ENCODE measurements around the gene SLC16A3. TPM values are rescaled to one million over a fixed set of nuclear protein-coding genes. Genes with fewer than 3 reads are reported as not detected.

The SLC16A3 gene
- total and polyA plus RNA-seq, 2 donors from 2014 or later: 28.8 to 85.7 TPM

- H3K36me3 ChIP-seq (ENCODE audit: control insufficient read depth in 2 of 3, insufficient read depth in 3 of 3, low read length in 3 of 3): no peaks in the 10 kb centered on the region
- no peak for TF ChIP-seq CTCF (IDR thresholded peaks at IDR 0.05; ENCODE audit: borderline replicate concordance, extremely low read depth, insufficient read depth)
- no peak overlapping the region for H3K4me3 ChIP-seq (ENCODE audit: low read length in 3 of 3)
- H3K9me3 ChIP-seq (ENCODE audit: control insufficient read depth in 2 of 3, insufficient read depth in 1 of 3, low read length in 3 of 3): no peaks in the 10 kb centered on the region
- peaks cover 0 to 36% (median 35%) of the 10 kb centered on the region in 3 donors for H3K4me1 ChIP-seq (ENCODE audit: control insufficient read depth in 2 of 3, insufficient read depth in 2 of 3, low read depth in 1 of 3, low read length in 3 of 3)
- H3K27me3 ChIP-seq (ENCODE audit: control insufficient read depth, insufficient read depth, low read length): no peaks in the 10 kb centered on the region
- H3K27ac ChIP-seq (ENCODE audit: low read depth in 2 of 2, low read length in 2 of 2): no peak overlapping the region
- no peak overlapping the region for H3K9ac ChIP-seq (ENCODE audit: low read length in 3 of 3)
- intact Hi-C loops (cut with DNase I): no loop called here
- DNase-seq: peak in 2 of 5 donors; percentile 39 to 63
- no peak for FAIRE-seq
Observed at GRCh38 chr17:82285141-82285540, 56.3 kb downstream of the SLC16A3 start.

GRCh38 chr17:82287013-82287867, 58.4 kb downstream of the SLC16A3 start:
- no peaks in the 10 kb centered on the region for H3K36me3 ChIP-seq (ENCODE audit: control insufficient read depth in 2 of 3, insufficient read depth in 3 of 3, low read length in 3 of 3)
- H3K9me3 ChIP-seq (ENCODE audit: control insufficient read depth in 2 of 3, insufficient read depth in 1 of 3, low read length in 3 of 3): no peaks in the 10 kb centered on the region
- intact Hi-C loops (cut with DNase I): no loop called here
- peak overlapping the region; percentile 88 to 91 for H3K27ac ChIP-seq (ENCODE audit: low read depth in 2 of 2, low read length in 2 of 2)
- H3K27me3 ChIP-seq (ENCODE audit: control insufficient read depth, insufficient read depth, low read length): no peaks in the 10 kb centered on the region
- DNase-seq (no peak), FAIRE-seq (no peak)
- H3K4me1 ChIP-seq (ENCODE audit: control insufficient read depth in 2 of 3, insufficient read depth in 2 of 3, low read depth in 1 of 3, low read length in 3 of 3): peaks cover 0 to 30% (median 28%) of the 10 kb centered on the region in 3 donors
- no peak overlapping the region for H3K4me3 ChIP-seq (ENCODE audit: low read length in 3 of 3)
- no peak for TF ChIP-seq CTCF (IDR thresholded peaks at IDR 0.05; ENCODE audit: borderline replicate concordance, extremely low read depth, insufficient read depth)
- no peak overlapping the region for H3K9ac ChIP-seq (ENCODE audit: low read length in 3 of 3)

GRCh38 chr17:82287868-82288801, 59.3 kb downstream of the SLC16A3 start:
- no peak for TF ChIP-seq CTCF (IDR thresholded peaks at IDR 0.05; ENCODE audit: borderline replicate concordance, extremely low read depth, insufficient read depth)
- DNase-seq (peak; percentile 75 to 96 (median 82)), FAIRE-seq (no peak)
- Histone ChIP-seq H3K27me3 (ENCODE audit: control insufficient read depth, insufficient read depth, low read length) (no peaks in the 10 kb centered on the region), H3K4me3 (ENCODE audit: low read length in 3 of 3) (peak overlapping the region in 1 of 3 donors; percentile 6), H3K36me3 (ENCODE audit: control insufficient read depth in 2 of 3, insufficient read depth in 3 of 3, low read length in 3 of 3) (no peaks in the 10 kb centered on the region), H3K27ac (ENCODE audit: low read depth in 2 of 2, low read length in 2 of 2) (peak overlapping the region; percentile 88 to 91), H3K9me3 (ENCODE audit: control insufficient read depth in 2 of 3, insufficient read depth in 1 of 3, low read length in 3 of 3) (no peaks in the 10 kb centered on the region), H3K4me1 (ENCODE audit: control insufficient read depth in 2 of 3, insufficient read depth in 2 of 3, low read depth in 1 of 3, low read length in 3 of 3) (peaks cover 0 to 27% (median 24%) of the 10 kb centered on the region in 3 donors), H3K9ac (ENCODE audit: low read length in 3 of 3) (peak overlapping the region in 1 of 3 donors; percentile 7)
- intact Hi-C loops (cut with DNase I): no loop called here

Small RNA genes within 50 kb of the gene (microRNA-seq; reads per million reads assigned to microRNA genes)
- not detected for gene MIR6787

Other genes starting within 250 kb of the SLC16A3 start
- gene CENPX, start 206.2 kb upstream of the SLC16A3 start, total RNA-seq: 36.9 TPM
- gene CENPX, start 206.2 kb upstream of the SLC16A3 start, polyA plus RNA-seq (ENCODE audit: insufficient read depth, low read depth, low replicate concordance): 93.2 TPM
- 9.9 TPM for gene LRRC45, start 205.7 kb upstream of the SLC16A3 start, total RNA-seq
- 9.9 TPM for gene LRRC45, start 205.7 kb upstream of the SLC16A3 start, polyA plus RNA-seq (ENCODE audit: insufficient read depth, low read depth, low replicate concordance)
- 2.6 TPM for gene RAC3, start 197.4 kb upstream of the SLC16A3 start, total RNA-seq
- 13.1 TPM for gene RAC3, start 197.4 kb upstream of the SLC16A3 start, polyA plus RNA-seq (ENCODE audit: insufficient read depth, low read depth, low replicate concordance)
- gene DCXR, start 191.3 kb upstream of the SLC16A3 start, total RNA-seq: 102 TPM
- 551 TPM for gene DCXR, start 191.3 kb upstream of the SLC16A3 start, polyA plus RNA-seq (ENCODE audit: insufficient read depth, low read depth, low replicate concordance)
- 29.8 TPM for gene RFNG, start 177.2 kb upstream of the SLC16A3 start, total RNA-seq
- 47.3 TPM for gene RFNG, start 177.2 kb upstream of the SLC16A3 start, polyA plus RNA-seq (ENCODE audit: insufficient read depth, low read depth, low replicate concordance)
- gene GPS1, start 177.1 kb upstream of the SLC16A3 start, total RNA-seq: 99.3 TPM
- gene GPS1, start 177.1 kb upstream of the SLC16A3 start, polyA plus RNA-seq (ENCODE audit: insufficient read depth, low read depth, low replicate concordance): 149 TPM
- 84.8 TPM for gene DUS1L, start 163.2 kb upstream of the SLC16A3 start, total RNA-seq
- 102 TPM for gene DUS1L, start 163.2 kb upstream of the SLC16A3 start, polyA plus RNA-seq (ENCODE audit: insufficient read depth, low read depth, low replicate concordance)
- 43.3 TPM for gene FASN, start 130.8 kb upstream of the SLC16A3 start, total RNA-seq
- 13.6 TPM for gene FASN, start 130.8 kb upstream of the SLC16A3 start, polyA plus RNA-seq (ENCODE audit: insufficient read depth, low read depth, low replicate concordance)
- gene CCDC57, start 16.2 kb upstream of the SLC16A3 start, total RNA-seq: 79.4 TPM
- gene CCDC57, start 16.2 kb upstream of the SLC16A3 start, polyA plus RNA-seq (ENCODE audit: insufficient read depth, low read depth, low replicate concordance): 46.7 TPM
- 160 TPM for gene CSNK1D, start 44.7 kb downstream of the SLC16A3 start, total RNA-seq
- 69.7 TPM for gene CSNK1D, start 44.7 kb downstream of the SLC16A3 start, polyA plus RNA-seq (ENCODE audit: insufficient read depth, low read depth, low replicate concordance)
- 9.2 TPM for gene CD7, start 88.6 kb downstream of the SLC16A3 start, total RNA-seq
- 1.0 TPM for gene CD7, start 88.6 kb downstream of the SLC16A3 start, polyA plus RNA-seq (ENCODE audit: insufficient read depth, low read depth, low replicate concordance)
- gene SECTM1, start 104.7 kb downstream of the SLC16A3 start, total RNA-seq: 87.5 TPM
- gene SECTM1, start 104.7 kb downstream of the SLC16A3 start, polyA plus RNA-seq (ENCODE audit: insufficient read depth, low read depth, low replicate concordance): 15.4 TPM
- not detected for gene TEX19, start 130.2 kb downstream of the SLC16A3 start, total RNA-seq
- gene TEX19, start 130.2 kb downstream of the SLC16A3 start, polyA plus RNA-seq (ENCODE audit: insufficient read depth, low read depth, low replicate concordance): not detected
- not detected for gene UTS2R, start 142.7 kb downstream of the SLC16A3 start, total RNA-seq
- not detected for gene UTS2R, start 142.7 kb downstream of the SLC16A3 start, polyA plus RNA-seq (ENCODE audit: insufficient read depth, low read depth, low replicate concordance)
- gene HEXD, start 189.3 kb downstream of the SLC16A3 start, total RNA-seq: 39.2 TPM
- gene HEXD, start 189.3 kb downstream of the SLC16A3 start, polyA plus RNA-seq (ENCODE audit: insufficient read depth, low read depth, low replicate concordance): 42.0 TPM
- gene OGFOD3, start 189.5 kb downstream of the SLC16A3 start, total RNA-seq: 36.1 TPM
- 27.8 TPM for gene OGFOD3, start 189.5 kb downstream of the SLC16A3 start, polyA plus RNA-seq (ENCODE audit: insufficient read depth, low read depth, low replicate concordance)
- 139 TPM for gene CYBC1, start 221.7 kb downstream of the SLC16A3 start, total RNA-seq
- gene CYBC1, start 221.7 kb downstream of the SLC16A3 start, polyA plus RNA-seq (ENCODE audit: insufficient read depth, low read depth, low replicate concordance): 38.2 TPM
- 45.8 TPM for gene NARF, start 229.7 kb downstream of the SLC16A3 start, total RNA-seq
- 29.1 TPM for gene NARF, start 229.7 kb downstream of the SLC16A3 start, polyA plus RNA-seq (ENCODE audit: insufficient read depth, low read depth, low replicate concordance)

Data from kidney (tissue), 14 donors.